GM23338 (cell line): ENCODE results near the gene RPTOR. TPM values are rescaled to one million over a fixed set of nuclear protein-coding genes. Genes with fewer than 3 reads are reported as not detected.

Source experiments
- ATAC-seq: fragments of 200-7000 bp; cut with Tn5 transposase; 3 replicates; pipeline ENCODE4 v1.9.1; 2020
- DNase-seq: peaks from one replicate; pipeline ENCODE4 v3.0.0-alpha.2; 2015; ENCODE audit warnings: low spot score
- H2AFZ ChIP-seq: fragments of 200-600 bp; sonication (generic); 2 replicates; pipeline ENCODE4 v1.8.0; 2016; ENCODE audit warnings: antibody characterized with exemption, mild to moderate bottlenecking, moderate library complexity
- H3F3A ChIP-seq: fragments of 200-600 bp; sonication (generic); replicated peaks from 2 replicates; pipeline ENCODE4 v1.8.0; 2017; ENCODE audit warnings: antibody characterized with exemption, mixed run types, low read depth
- H3K27ac ChIP-seq: fragments of 200-600 bp; sonication (generic); 2 replicates; pipeline ENCODE4 v1.6.1; 2016; ENCODE audit warnings: low read depth
- H3K27me3 ChIP-seq: fragments of 200-600 bp; sonication (generic); 2 replicates; pipeline ENCODE4 v1.8.0; 2016; ENCODE audit warnings: mild to moderate bottlenecking, mixed run types, moderate library complexity; ENCODE audit not compliant: insufficient read depth
- H3K36me3 ChIP-seq: fragments of 200-600 bp; sonication (generic); 2 replicates; pipeline ENCODE4 v1.8.0; 2016; ENCODE audit warnings: mild to moderate bottlenecking; ENCODE audit not compliant: insufficient read depth
- H3K4me1 ChIP-seq: fragments of 200-600 bp; sonication (generic); 2 replicates; pipeline ENCODE4 v1.8.0; 2016; ENCODE audit warnings: mild to moderate bottlenecking, moderate library complexity; ENCODE audit not compliant: insufficient read depth
- H3K4me2 ChIP-seq: fragments of 200-600 bp; sonication (generic); 2 replicates; pipeline ENCODE4 v1.7.1; 2017; ENCODE audit warnings: mixed run types
- H3K4me3 ChIP-seq: fragments of 200-600 bp; sonication (generic); 2 replicates; pipeline ENCODE4 v1.6.1; 2016; ENCODE audit warnings: mixed run types
- H3K79me2 ChIP-seq: fragments of 200-600 bp; sonication (generic); replicated peaks from 2 replicates; pipeline ENCODE4 v1.8.0; 2017; ENCODE audit warnings: mild to moderate bottlenecking; ENCODE audit not compliant: insufficient read depth
- H3K9me2 ChIP-seq: fragments of 200-600 bp; sonication (generic); 2 replicates; pipeline ENCODE4 v1.8.0; 2017; ENCODE audit not compliant: insufficient read depth
- H4K20me1 ChIP-seq: fragments of 200-600 bp; sonication (generic); replicated peaks from 2 replicates; pipeline ENCODE4 v1.8.0; 2017; ENCODE audit warnings: mild to moderate bottlenecking; ENCODE audit not compliant: insufficient read depth
- H3K27ac Mint-ChIP-seq: 2 replicates; pipeline ENCODE4 v1.8.0; 2020; ENCODE audit warnings: inconsistent platforms, mild to moderate bottlenecking, moderate library complexity, mixed read lengths
- H3K27me3 Mint-ChIP-seq: 3 replicates; pipeline ENCODE4 v1.8.0; 2022; ENCODE audit warnings: low read depth, mild to moderate bottlenecking, moderate library complexity, mixed read lengths, inconsistent platforms; ENCODE audit not compliant: insufficient read depth, poor library complexity
- H3K36me3 Mint-ChIP-seq: 3 replicates; pipeline ENCODE4 v1.8.0; 2021; ENCODE audit warnings: low read depth, mild to moderate bottlenecking, inconsistent platforms, moderate library complexity, mixed read lengths
- H3K4me1 Mint-ChIP-seq: 3 replicates; pipeline ENCODE4 v1.8.0; 2020; ENCODE audit warnings: mild to moderate bottlenecking, inconsistent platforms, mixed read lengths
- H3K4me3 Mint-ChIP-seq: 3 replicates; pipeline ENCODE4 v1.8.0; 2021; ENCODE audit warnings: moderate library complexity, mild to moderate bottlenecking, inconsistent platforms, mixed read lengths
- H3K9me3 Mint-ChIP-seq: 3 replicates; pipeline ENCODE4 v1.8.0; 2020; ENCODE audit warnings: moderate library complexity, mild to moderate bottlenecking, inconsistent platforms, mixed read lengths
- CREB1 ChIP-seq: fragments of 250-450 bp; sonication (Bioruptor Pico); IDR thresholded peaks from 2 replicates; pipeline ENCODE4 v1.5.0; 2020; ENCODE audit warnings: low read depth, mild to moderate bottlenecking, moderate library complexity
- EZH2 ChIP-seq: fragments of 200-600 bp; sonication (generic); IDR thresholded peaks from one replicate; pipeline ENCODE4 v1.8.0; 2017; ENCODE audit warnings: antibody characterized with exemption, mild to moderate bottlenecking, low read depth; ENCODE audit not compliant: unreplicated experiment
- EZH2phosphoT487 ChIP-seq: fragments of 200-600 bp; sonication (generic); IDR thresholded peaks from one replicate; pipeline ENCODE4 v1.8.1; 2018; ENCODE audit warnings: antibody characterized with exemption; ENCODE audit not compliant: unreplicated experiment
- JUNB ChIP-seq: IDR thresholded peaks from one replicate; pipeline ENCODE4 v1.6.1; 2016; ENCODE audit warnings: antibody characterized with exemption; ENCODE audit not compliant: unreplicated experiment
- NANOG ChIP-seq: IDR thresholded peaks from 2 replicates; pipeline ENCODE4 v1.6.1; 2016; ENCODE audit warnings: antibody characterized with exemption, borderline replicate concordance
- POLR2AphosphoS5 ChIP-seq: IDR thresholded peaks from 2 replicates; pipeline ENCODE4 v1.6.1; 2016; ENCODE audit warnings: antibody characterized with exemption, low read depth
- STAT1 ChIP-seq: IDR thresholded peaks from one replicate; pipeline ENCODE4 v1.6.1; 2016; ENCODE audit warnings: antibody characterized with exemption; ENCODE audit not compliant: unreplicated experiment
- ZNF114 ChIP-seq: fragments of 250-450 bp; sonication (Bioruptor Pico); IDR thresholded peaks from 2 replicates; pipeline ENCODE4 v1.5.0; 2020; ENCODE audit warnings: mild to moderate bottlenecking, moderate library complexity
- ZNF331 ChIP-seq: fragments of 250-450 bp; sonication (Bioruptor Pico); IDR thresholded peaks from 2 replicates; pipeline ENCODE4 v1.5.0; 2020; ENCODE audit warnings: low read depth, mild to moderate bottlenecking, moderate library complexity
- polyA plus RNA-seq: library from polyadenylated mRNA; unstranded; fragments of >200 nt; fragmentation: Nextera tagmentation; extraction: Ambion mirVana; gene quantifications from 2 replicates; pipeline ENCODE4 v1.2.1, GENCODE V29; 2016
- total RNA-seq: library from RNA; depleted of rRNA; stranded (reverse); fragments of >200 nt; shearing (Covaris generic); gene quantifications from 2 replicates; pipeline ENCODE4 v1.2.3, GENCODE V29; 2014
- TF ChIP-seq, protein P1 (sequence below), 2 experiments: fragments of 200-600 bp in 1 of 2; sonication (generic) in 1 of 2; conservative IDR thresholded peaks; 2 replicates each; pipeline versions ENCODE4 v1.5.1 to v1.6.1; 2016 to 2017; ENCODE audit warnings: antibody characterized with exemption in 2 of 2, low read depth in 2 of 2, mild to moderate bottlenecking in 2 of 2, moderate library complexity in 1 of 2
- TF ChIP-seq, protein P2 (sequence below): IDR thresholded peaks from one replicate; pipeline ENCODE4 v1.6.1; 2018; ENCODE audit warnings: antibody characterized with exemption; ENCODE audit not compliant: unreplicated experiment
- TF ChIP-seq, protein P3 (sequence below): fragments of 250-450 bp; sonication (Bioruptor Pico); IDR thresholded peaks from 2 replicates; pipeline ENCODE4 v1.5.0; 2020; ENCODE audit warnings: mild to moderate bottlenecking, moderate library complexity
- TF ChIP-seq, protein P4 (sequence below): IDR thresholded peaks from 2 replicates; pipeline ENCODE4 v1.6.1; 2016; ENCODE audit warnings: antibody characterized with exemption

Gene RPTOR
- total and polyA plus RNA-seq, 2 experiments from 2014 or later, result 9.5 to 38.0 TPM

DNA sequence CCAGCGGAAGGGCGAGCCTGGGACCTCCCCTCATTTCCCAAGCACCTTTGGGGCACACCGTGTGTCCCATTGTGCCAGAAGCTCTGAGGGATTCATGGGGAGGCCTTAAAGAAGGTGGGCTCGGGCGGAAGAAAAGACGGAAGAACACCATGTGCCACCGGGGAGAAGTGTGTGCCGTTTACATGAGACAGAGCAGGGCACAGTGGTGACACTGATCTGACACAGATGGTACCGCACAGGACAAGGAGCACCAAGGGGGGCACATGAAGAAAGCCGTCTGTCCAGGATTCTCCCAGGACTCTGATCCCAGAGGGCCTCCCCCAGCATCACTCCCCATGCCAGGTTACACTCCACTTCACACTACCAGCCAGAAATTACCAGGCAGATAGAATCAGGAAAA is 318.3 kb downstream of the RPTOR start:
- TF ChIP-seq, protein P1, sequence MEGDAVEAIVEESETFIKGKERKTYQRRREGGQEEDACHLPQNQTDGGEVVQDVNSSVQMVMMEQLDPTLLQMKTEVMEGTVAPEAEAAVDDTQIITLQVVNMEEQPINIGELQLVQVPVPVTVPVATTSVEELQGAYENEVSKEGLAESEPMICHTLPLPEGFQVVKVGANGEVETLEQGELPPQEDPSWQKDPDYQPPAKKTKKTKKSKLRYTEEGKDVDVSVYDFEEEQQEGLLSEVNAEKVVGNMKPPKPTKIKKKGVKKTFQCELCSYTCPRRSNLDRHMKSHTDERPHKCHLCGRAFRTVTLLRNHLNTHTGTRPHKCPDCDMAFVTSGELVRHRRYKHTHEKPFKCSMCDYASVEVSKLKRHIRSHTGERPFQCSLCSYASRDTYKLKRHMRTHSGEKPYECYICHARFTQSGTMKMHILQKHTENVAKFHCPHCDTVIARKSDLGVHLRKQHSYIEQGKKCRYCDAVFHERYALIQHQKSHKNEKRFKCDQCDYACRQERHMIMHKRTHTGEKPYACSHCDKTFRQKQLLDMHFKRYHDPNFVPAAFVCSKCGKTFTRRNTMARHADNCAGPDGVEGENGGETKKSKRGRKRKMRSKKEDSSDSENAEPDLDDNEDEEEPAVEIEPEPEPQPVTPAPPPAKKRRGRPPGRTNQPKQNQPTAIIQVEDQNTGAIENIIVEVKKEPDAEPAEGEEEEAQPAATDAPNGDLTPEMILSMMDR (conservative IDR thresholded peaks at IDR 0.05; ENCODE audit: low read depth in 2 of 2), result no peak
- TF ChIP-seq, protein P2, sequence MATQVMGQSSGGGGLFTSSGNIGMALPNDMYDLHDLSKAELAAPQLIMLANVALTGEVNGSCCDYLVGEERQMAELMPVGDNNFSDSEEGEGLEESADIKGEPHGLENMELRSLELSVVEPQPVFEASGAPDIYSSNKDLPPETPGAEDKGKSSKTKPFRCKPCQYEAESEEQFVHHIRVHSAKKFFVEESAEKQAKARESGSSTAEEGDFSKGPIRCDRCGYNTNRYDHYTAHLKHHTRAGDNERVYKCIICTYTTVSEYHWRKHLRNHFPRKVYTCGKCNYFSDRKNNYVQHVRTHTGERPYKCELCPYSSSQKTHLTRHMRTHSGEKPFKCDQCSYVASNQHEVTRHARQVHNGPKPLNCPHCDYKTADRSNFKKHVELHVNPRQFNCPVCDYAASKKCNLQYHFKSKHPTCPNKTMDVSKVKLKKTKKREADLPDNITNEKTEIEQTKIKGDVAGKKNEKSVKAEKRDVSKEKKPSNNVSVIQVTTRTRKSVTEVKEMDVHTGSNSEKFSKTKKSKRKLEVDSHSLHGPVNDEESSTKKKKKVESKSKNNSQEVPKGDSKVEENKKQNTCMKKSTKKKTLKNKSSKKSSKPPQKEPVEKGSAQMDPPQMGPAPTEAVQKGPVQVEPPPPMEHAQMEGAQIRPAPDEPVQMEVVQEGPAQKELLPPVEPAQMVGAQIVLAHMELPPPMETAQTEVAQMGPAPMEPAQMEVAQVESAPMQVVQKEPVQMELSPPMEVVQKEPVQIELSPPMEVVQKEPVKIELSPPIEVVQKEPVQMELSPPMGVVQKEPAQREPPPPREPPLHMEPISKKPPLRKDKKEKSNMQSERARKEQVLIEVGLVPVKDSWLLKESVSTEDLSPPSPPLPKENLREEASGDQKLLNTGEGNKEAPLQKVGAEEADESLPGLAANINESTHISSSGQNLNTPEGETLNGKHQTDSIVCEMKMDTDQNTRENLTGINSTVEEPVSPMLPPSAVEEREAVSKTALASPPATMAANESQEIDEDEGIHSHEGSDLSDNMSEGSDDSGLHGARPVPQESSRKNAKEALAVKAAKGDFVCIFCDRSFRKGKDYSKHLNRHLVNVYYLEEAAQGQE, result no peak
- TF ChIP-seq EZH2 (no peak), NANOG (no peak), CREB1 (CRISPR knock-in tag) (no peak), ZNF114 (no peak), POLR2AphosphoS5 (no peak), STAT1 (no peak), ZNF331 (CRISPR knock-in tag) (no peak), JUNB (no peak), EZH2phosphoT487 (no peak)
- TF ChIP-seq, protein P3, sequence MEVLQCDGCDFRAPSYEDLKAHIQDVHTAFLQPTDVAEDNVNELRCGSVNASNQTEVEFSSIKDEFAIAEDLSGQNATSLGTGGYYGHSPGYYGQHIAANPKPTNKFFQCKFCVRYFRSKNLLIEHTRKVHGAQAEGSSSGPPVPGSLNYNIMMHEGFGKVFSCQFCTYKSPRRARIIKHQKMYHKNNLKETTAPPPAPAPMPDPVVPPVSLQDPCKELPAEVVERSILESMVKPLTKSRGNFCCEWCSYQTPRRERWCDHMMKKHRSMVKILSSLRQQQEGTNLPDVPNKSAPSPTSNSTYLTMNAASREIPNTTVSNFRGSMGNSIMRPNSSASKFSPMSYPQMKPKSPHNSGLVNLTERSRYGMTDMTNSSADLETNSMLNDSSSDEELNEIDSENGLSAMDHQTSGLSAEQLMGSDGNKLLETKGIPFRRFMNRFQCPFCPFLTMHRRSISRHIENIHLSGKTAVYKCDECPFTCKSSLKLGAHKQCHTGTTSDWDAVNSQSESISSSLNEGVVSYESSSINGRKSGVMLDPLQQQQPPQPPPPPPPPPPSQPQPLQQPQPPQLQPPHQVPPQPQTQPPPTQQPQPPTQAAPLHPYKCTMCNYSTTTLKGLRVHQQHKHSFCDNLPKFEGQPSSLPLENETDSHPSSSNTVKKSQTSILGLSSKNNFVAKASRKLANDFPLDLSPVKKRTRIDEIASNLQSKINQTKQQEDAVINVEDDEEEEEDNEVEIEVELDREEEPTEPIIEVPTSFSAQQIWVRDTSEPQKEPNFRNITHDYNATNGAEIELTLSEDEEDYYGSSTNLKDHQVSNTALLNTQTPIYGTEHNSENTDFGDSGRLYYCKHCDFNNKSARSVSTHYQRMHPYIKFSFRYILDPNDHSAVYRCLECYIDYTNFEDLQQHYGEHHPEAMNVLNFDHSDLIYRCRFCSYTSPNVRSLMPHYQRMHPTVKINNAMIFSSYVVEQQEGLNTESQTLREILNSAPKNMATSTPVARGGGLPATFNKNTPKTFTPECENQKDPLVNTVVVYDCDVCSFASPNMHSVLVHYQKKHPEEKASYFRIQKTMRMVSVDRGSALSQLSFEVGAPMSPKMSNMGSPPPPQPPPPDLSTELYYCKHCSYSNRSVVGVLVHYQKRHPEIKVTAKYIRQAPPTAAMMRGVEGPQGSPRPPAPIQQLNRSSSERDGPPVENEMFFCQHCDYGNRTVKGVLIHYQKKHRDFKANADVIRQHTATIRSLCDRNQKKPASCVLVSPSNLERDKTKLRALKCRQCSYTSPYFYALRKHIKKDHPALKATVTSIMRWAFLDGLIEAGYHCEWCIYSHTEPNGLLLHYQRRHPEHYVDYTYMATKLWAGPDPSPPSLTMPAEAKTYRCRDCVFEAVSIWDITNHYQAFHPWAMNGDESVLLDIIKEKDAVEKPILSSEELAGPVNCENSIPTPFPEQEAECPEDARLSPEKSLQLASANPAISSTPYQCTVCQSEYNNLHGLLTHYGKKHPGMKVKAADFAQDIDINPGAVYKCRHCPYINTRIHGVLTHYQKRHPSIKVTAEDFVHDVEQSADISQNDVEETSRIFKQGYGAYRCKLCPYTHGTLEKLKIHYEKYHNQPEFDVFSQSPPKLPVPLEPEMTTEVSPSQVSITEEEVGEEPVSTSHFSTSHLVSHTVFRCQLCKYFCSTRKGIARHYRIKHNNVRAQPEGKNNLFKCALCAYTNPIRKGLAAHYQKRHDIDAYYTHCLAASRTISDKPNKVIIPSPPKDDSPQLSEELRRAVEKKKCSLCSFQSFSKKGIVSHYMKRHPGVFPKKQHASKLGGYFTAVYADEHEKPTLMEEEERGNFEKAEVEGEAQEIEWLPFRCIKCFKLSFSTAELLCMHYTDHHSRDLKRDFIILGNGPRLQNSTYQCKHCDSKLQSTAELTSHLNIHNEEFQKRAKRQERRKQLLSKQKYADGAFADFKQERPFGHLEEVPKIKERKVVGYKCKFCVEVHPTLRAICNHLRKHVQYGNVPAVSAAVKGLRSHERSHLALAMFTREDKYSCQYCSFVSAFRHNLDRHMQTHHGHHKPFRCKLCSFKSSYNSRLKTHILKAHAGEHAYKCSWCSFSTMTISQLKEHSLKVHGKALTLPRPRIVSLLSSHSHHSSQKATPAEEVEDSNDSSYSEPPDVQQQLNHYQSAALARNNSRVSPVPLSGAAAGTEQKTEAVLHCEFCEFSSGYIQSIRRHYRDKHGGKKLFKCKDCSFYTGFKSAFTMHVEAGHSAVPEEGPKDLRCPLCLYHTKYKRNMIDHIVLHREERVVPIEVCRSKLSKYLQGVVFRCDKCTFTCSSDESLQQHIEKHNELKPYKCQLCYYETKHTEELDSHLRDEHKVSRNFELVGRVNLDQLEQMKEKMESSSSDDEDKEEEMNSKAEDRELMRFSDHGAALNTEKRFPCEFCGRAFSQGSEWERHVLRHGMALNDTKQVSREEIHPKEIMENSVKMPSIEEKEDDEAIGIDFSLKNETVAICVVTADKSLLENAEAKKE, result no peak
- TF ChIP-seq, protein P4, sequence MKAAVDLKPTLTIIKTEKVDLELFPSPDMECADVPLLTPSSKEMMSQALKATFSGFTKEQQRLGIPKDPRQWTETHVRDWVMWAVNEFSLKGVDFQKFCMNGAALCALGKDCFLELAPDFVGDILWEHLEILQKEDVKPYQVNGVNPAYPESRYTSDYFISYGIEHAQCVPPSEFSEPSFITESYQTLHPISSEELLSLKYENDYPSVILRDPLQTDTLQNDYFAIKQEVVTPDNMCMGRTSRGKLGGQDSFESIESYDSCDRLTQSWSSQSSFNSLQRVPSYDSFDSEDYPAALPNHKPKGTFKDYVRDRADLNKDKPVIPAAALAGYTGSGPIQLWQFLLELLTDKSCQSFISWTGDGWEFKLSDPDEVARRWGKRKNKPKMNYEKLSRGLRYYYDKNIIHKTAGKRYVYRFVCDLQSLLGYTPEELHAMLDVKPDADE, result no peak
- no peak for ATAC-seq
- Histone ChIP-seq H3K36me3 (no peaks in the 10 kb centered on the region), H4K20me1 (no peaks in the 10 kb centered on the region), H3F3A (no peaks in the 10 kb centered on the region), H3K79me2 (no peaks in the 10 kb centered on the region), H3K4me3 (no peak overlapping the region), H2AFZ (no peak overlapping the region), H3K9me2 (no peaks in the 10 kb centered on the region), H3K4me1 (peaks cover 8% of the 10 kb centered on the region), H3K4me2 (no peak overlapping the region), H3K27me3 (no peaks in the 10 kb centered on the region), H3K27ac (no peak overlapping the region)
- DNase-seq, result no peak
- Mint-ChIP-seq H3K27ac (no peak overlapping the region), H3K4me1 (peaks cover 39% of the 10 kb centered on the region), H3K27me3 (peaks cover 17% of the 10 kb centered on the region), H3K4me3 (no peak overlapping the region), H3K9me3 (no peaks in the 10 kb centered on the region), H3K36me3 (peaks cover 12% of the 10 kb centered on the region; the same call in 2 of the 3 replicates)
